GM21447 (cell line): ENCODE results near the gene HS1BP3.

ENCODE experiments used
- ATAC-seq: cut with Tn5 transposase; IDR thresholded peaks from one replicate; pipeline ENCODE4 v1.9.1; 2021; ENCODE audit not compliant: unreplicated experiment

HS1BP3 gene, protein sequence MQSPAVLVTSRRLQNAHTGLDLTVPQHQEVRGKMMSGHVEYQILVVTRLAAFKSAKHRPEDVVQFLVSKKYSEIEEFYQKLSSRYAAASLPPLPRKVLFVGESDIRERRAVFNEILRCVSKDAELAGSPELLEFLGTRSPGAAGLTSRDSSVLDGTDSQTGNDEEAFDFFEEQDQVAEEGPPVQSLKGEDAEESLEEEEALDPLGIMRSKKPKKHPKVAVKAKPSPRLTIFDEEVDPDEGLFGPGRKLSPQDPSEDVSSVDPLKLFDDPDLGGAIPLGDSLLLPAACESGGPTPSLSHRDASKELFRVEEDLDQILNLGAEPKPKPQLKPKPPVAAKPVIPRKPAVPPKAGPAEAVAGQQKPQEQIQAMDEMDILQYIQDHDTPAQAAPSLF

DNA sequence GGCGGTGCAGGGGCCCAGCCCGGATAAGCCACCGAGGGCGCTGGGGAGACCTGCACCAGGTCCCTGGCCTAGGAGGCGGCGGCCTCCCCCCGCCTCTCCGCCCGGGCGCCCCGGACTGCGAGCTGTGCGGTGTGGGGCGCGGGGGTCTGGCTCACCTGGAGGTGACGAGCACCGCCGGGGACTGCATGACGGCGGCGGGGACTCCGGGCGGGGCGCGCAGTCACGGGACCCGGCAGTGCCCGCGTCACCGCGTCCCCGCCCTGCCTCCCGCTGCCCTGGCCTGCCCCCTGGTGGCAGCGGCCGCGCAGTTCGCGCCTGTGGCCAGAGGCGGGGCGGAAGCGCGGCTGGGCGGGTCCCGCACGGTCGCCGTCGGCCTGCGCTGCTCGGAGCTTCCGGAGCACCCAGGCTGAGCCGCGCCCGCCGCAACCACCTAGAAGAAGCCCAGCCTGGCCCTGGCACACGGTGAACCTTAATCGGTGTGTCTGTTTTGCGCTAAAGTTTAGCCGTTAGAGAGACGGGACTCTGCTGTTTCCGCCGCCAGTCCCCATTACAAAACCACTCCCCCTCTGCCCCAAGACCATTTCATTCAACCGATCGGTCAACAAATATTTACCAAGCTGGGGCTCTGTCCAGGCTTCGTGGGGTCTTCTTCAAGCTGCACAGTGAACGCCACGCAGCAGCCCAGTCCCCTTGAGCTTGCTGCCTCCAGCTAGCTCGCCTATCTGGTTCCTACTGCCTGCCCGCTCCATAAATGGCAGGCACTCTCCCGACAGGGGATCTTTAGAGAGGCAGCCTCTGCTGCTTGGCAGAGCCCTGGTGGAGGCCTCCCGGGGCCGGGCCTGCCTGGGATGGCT, at the start of gene HS1BP3:
HS1BP3 (minus strand) TSS at position 222 of the 854 bp plus-strand sequence; CDS start at position 187, 35 bp downstream.
- ATAC-seq: peak; percentile 92

DNA sequence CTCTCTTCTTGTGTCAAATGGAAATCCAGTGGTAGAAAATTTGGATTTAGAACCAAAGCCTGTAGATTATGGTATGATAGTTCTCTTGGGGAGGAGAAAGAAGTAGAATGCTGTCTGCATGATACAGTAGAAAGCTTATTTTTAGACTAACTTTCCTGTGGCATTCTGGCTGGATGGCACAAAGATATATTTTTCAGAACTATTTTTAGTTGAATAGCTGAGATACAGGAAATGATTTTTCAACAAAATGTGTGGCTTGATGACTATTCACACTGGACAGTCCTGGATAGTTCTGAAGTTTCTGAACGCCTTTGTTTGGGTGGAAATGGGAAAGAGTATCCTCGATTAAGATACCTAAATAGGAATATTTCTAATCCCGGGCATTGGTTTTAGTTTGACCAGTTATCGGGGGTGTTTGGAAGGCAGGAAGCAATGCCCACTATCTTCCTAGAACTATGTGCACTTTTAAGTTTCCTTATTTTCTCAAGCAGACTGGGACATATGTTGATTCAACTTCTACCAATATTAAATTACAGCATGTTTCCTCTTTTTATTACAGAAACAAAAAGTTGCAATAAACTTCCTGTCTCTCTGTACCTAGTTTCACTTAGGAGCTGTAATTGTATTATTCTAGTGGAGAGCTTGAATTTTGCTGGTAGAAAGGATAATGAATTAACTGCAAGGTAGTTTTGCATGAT, 48.2 kb upstream of the HS1BP3 start:
- ATAC-seq: peak; percentile 62

DNA sequence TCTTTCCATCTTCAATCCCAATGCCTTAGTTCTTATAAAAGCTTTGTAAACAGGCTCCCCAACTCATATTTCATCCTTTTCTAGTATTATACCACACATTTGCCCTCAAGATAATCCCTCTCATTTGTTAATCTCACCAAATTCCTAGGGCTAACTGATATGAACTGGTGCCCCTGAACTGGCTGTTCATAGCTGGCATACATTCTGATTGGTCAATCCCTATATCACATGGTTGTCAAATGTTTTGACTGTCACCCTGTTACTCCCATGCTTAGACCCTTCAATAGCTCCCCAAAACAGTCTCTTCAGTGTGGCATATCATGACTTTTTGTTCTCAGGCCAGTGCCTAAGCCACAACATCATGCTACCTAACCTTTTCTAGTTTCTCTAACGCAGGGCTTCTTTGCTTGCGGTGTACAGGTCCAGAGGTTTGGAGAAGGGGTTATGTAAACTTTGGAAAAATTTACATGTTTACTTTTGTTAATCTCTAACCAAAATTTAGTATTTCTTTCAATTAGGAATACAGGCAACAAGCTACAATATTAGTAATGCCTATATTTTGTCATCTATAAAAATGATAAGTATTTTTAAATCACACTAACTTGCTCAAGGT, 46.5 kb upstream of the HS1BP3 start:
- no peak for ATAC-seq

DNA sequence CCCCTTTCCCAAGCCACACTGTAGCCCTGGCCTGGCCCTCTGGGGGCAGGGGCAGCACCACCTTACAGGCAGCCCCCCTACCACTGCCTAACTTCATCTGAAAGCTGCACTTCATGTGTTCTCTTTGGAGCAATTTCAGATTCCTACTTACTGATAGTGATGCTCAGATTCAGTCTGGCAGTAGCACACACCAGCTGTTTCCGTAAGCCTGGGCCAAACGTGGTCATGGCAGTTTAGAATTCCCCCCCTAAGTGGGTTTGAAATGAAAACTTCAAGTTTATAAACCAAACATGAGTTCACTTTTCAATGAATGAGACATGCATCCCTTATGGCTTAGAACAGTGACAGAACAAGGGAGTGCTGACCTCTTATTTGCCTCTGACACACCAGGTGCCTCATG, 45.5 kb upstream of the HS1BP3 start:
- ATAC-seq: no peak

DNA sequence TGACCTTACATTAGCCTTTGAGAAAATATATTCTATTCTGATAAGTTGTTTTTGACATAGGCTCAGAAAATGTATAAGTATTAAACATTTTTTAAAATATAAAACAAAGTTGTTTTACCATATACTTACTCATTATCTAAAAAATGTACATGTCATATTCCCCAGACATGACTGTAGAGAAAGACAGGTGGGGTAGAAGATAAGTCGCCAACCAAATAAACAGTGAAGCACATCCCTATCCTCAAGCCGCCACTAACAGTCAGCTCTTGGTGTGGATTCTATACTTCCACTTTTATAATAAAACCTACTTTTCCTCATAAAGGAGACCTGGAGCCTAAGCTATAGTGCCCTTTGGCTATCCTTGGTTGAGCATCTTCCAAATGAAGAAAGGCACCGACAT, 42.4 kb upstream of the HS1BP3 start:
- no peak for ATAC-seq

DNA sequence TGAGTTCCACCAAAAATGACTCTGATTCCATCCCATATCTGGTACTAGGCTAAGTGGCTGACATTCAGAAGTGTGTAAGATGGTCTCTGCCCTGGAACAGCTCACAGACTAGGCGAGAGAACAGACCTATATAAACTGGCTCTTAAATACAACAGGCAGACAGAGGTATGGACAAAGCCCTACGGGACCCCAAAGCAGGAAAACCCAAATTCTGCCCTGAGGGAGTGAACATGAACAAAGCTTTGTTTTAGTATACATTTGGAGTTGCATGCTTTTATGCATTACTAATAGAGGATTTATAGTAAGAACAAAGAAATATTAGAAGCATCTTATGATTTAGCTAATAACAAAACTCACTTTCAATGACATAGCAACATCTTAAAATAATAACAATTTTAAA, 41.2 kb upstream of the HS1BP3 start:
- ATAC-seq: no peak

DNA sequence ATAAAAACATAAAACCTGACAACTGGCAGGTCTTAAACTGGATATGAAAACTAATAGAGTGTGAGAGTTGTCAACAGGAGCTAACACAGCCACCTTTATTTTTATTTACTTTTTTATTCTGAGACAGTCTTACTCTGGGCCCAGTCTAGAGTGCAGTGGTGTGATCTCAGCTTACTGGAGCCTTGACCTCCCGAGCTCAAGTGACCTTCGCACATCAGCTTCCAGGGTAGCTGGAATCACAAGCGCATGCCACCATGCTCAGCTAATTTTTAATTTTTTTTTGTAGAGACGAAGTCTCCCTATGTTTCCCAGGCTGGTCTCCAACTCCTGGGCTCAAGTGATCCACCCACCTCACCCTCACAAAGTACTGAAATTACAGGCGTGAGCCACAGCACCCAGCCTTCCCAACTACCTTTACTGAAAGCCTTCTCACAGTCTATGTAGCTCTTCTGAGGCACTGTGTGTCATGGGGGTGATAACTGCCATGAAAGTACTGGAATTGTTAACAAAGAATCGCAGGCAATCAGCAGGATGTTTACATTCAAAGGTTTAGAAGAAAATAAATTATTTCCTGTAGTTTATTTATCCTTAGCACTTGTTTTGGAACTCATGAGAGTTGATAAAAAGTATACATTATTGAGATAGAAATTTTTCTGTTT, 40.3 kb upstream of the HS1BP3 start:
- no peak for ATAC-seq

DNA sequence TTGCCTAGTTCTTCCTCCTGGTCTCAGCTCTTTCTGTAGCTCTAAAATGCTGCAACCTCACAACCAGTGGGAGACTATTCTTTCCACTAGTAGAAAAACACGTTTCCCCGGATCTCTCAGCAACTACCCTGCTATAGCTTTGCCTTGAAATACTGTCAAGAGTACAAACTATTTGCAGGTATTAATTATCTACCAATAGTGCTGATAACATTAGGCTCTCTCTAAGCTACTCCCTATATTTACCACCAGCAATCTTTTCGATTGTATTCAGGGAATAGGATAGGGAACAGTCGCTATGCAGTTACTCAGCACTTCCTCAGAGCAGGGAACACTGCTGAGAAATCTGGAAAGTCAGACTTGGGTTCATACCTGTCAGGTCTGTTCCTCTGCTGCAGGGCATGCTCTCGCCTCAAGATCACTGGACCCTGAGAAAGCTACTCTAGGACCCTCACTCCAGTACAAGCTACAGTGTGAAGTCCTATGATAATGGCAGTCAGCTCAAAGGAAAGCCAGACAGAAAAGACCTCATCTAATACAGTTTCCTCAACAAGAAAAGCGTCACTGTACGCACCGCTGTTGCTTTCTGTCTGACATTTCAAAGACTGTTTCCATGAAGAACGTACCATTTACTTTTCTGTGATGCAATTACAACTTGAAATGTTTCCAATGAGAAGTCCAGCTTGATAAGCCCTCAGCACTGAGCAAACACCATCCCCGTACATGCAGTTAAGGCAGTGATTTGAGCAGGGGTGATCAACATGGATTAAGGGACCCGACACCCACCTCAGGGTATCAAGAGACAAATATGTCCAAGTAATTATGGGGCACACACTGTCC, 38.7 kb upstream of the HS1BP3 start:
- no peak for ATAC-seq

DNA sequence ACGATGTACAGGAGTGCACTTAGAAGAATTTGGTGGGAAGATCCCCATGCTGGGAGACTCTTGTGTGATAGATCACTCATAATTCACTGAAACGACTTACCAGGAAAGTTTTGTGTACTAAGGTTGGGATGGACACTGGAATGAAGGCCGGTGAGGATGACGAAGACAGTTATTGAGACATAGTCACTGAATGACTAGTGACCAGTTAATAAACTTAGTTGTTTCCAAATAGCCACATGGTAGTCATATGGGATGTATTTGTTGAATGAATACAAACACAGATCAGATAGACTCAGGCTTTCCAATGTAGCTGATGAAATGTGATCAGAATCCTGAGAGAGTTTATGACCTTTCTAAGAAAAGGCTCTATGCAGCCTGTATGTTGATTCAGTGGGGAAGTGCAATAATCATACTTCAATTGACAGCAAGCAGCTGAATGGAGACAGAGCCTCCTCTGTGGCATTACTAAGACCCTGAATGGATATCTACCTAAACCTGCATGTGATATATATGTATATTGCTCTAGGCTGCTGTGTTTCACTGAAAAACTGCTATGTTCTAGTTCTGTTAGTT, 36.4 kb upstream of the HS1BP3 start:
- ATAC-seq: no peak

DNA sequence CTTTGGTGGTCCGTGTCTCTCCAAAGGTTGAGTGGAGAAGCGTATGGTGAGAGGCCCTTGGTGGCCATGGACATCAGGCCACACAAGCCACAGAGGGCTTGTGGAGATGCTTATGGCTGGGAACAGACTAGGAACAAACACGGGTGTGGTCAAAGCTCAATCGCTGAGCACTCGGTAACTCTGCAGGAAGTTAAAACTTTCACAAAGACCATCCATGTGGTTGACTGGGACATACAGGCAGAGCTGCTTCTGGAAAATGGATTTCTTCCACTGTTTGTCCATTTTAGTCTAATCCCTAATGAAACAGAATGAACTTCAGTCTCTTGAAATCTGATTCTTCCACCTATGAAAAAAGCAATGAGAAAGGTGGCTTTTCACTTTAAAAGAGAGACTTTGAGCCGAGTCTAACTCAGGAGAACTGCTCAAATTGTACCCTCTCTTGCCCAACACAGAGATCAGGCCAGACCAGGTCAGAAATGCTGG, 33.7 kb upstream of the HS1BP3 start:
- no peak for ATAC-seq

DNA sequence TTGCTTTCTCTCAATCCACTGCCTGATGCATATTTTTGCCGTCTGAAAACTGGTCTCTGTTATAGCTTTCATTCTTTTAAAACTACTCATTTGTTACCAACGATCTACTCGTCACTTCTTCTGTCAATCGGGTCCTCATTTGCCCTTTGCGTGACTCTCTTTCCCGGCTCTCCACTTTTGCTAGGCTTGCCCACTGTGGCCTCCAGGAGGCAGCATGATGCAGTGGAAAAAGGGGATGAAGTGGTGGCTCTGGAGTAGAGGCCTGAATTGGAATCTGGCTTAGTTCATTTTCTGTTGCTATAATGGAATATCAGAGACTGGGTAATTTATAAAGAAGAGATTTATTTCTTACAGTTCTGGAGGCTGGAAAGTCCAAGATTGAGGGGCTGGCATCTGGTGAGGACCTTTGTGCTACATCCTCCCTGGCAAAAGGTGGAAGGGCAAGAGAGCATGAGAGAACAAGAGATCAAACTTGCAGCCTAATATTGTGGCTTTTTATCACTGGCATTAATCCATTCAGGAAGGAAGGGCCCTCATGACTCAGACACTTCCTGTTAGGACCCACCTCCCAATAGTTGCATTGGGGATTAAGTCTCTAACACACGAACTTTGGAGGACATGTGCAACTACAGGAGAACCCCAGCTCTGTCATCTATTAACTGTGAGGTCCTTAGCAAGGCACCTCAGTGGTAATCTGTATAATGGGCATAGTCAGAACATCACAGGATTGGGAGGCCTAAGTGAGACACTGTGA, 31.4 kb upstream of the HS1BP3 start:
- ATAC-seq: no peak

DNA sequence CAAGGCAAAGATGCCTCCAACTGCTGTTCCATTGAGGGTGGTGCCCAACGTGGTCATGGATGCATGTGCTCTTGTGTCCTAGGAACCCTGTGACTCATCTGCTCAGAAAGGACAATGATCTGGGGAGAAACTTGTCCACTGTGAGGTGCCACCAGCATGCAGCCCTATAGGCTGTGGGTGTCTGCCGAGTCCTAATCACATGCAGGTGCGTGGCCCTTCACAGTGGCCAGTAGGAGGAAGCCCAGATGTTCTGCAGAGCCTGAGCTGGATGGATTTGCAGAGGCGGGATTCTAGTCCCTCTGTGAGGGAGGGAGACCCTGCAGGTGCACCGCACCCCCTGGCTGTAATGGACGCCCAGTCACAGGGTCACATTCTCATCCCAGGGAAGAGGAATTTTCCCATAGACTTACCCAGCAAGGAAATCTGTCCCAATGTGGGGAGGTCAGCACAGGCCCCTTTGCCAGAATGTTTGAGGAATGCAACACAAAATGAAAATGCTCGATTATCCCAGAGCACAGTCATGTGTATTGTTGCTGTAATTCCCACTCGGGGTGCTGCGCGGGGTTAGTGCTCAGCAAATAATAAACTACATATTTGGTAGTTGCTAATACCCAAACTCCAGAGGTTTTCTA, 30.0 kb upstream of the HS1BP3 start:
- ATAC-seq: no peak

DNA sequence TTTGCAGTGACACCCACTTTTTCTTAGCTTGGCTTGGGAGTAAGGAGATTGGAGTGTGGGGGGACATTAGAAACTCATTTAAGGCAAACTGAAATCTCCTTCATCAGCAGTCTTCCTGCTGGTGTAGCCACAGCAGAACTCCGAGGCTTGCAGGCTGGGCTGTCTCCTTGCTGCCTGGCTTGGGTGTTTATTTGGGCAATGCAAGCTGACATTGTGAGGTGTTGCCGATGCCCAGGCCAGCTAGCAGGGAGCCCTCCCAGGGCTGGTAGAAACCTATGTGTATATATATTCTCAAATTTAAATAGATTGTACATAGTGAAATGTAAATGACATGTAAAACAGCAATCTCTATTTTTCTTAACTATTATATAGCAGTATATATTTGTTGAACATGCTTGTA, 27.9 kb upstream of the HS1BP3 start:
- no peak for ATAC-seq

DNA sequence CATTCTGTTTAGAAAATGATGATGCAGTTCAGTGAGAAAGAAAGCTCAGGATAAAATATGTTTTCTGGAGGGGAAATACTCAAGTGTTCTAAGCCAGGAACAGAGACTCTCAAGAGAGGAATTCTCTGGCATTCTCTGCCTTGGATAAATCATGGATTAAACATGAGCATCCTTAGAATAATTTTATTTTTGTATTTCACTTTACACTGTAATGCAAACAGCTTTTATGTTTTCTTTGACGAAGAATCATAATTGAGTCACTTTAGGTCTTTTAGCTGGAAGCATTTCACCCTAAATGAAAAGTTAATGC, 27.1 kb upstream of the HS1BP3 start:
- ATAC-seq: no peak

DNA sequence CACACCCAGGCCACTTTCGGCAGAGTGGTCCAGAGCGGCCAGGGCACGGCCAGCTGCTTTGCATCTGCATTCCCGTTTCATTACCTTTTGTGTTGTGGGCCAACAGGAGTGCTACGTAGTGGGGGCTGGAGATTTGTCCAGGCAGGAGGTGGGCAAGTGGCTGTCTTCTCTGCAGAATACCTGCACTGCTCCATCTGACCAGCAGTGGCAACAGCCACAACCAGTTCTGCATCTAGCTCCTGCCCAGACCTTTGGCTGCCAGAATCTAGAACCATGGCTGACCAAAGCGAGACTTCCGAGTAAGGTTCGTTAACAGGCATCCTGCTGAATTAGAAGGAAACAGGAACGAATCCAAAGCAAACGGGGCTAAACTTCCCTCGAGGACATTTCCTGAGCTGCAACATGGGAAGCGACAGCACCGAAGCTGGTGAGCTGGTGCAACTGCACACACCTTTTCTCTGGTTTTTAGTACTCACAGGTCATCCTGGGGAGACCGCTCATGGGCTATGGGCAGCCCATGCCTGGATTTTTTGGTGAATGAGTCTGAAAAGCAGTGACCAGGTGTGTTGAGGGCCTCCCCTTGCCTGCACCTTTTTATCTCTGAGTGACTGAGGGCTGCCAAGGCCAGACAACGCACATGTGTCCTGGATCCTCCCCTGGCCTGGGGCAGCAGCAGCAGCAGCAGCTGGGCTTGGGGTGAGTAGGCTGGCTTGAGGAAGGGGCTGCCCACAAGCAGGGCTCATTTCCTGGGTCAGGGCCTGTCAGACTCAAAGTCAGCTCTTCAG, 26.6 kb upstream of the HS1BP3 start:
- peak; percentile 29 for ATAC-seq

DNA sequence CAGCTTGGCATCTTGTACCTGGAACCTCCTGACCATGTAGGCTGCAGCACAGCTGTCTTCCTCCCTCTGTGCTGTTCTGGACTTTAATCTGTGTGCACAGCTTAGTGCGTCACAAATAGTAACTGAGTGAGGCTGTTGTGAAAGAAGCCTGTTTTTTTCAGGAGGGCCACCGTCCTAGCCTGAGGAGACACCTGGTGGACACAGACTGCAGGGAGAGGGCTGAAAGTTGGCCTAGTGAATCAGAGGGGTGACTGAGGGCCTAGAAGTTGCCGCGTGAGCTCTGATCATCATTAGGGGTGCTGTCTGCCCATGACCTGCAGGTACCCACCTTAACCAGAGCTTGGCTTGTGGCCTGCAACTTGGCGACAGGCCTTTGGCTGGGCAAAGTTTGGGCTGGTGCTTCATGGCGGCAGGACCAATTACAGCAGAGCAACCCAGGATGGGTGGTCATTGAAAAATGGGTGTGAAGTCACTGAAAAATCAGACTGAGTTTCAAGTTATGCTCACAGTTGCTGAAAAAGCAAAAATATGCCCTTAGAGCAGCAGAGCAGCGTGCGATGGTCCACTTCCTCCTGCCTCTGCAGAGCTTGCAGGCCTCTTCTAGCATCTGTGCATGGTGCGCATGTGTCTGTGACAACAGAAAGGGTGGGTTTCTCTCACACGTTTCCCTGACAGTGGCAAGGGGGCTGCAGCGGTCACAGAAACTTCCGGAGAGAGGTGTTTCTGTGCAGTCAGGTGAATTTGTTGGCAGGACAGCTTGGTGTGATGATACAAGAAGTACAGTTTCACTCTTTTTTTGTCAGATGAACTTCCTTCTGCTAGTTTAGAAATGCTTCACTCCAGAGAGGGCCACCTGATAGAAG, 25.7 kb upstream of the HS1BP3 start:
- peak; percentile 77 for ATAC-seq
